Trophoblast cell (in vitro differentiated cells and primary cell): ENCODE results near the gene DDX47.

Experiments used
- DNase-seq, 2 donors: peaks; one replicate each; pipeline ENCODE4 v3.0.0-alpha.2; 2016
- H2AFZ ChIP-seq: 2 replicates; pipeline ENCODE4 v1.6.1; 2013; ENCODE audit warnings: low read length, moderate library complexity, mild to moderate bottlenecking; ENCODE audit not compliant: insufficient read depth, poor library complexity
- H2AK5ac ChIP-seq: 2 replicates; pipeline ENCODE4 v1.6.1; 2013; ENCODE audit warnings: mild to moderate bottlenecking, low read length
- H2BK120ac ChIP-seq: 2 replicates; pipeline ENCODE4 v1.6.1; 2013; ENCODE audit warnings: low read length, mild to moderate bottlenecking, moderate library complexity; ENCODE audit not compliant: insufficient read depth, poor library complexity
- H2BK12ac ChIP-seq: 2 replicates; pipeline ENCODE4 v1.6.1; 2013; ENCODE audit warnings: mild to moderate bottlenecking, low read length, moderate library complexity
- H2BK5ac ChIP-seq: 2 replicates; pipeline ENCODE4 v1.6.1; 2013; ENCODE audit warnings: low read length, low read depth, moderate library complexity, mild to moderate bottlenecking; ENCODE audit not compliant: poor library complexity
- H3K14ac ChIP-seq: 2 replicates; pipeline ENCODE4 v1.6.1; 2013; ENCODE audit warnings: mild to moderate bottlenecking, low read length
- H3K18ac ChIP-seq: 2 replicates; pipeline ENCODE4 v1.6.1; 2013; ENCODE audit warnings: mild to moderate bottlenecking, low read length
- H3K23ac ChIP-seq: 2 replicates; pipeline ENCODE4 v1.6.1; 2013; ENCODE audit warnings: low read length
- H3K27ac ChIP-seq: 2 replicates; pipeline ENCODE4 v1.5.1; 2013; ENCODE audit warnings: low read depth, mild to moderate bottlenecking, inconsistent platforms, low read length, moderate library complexity
- H3K27me3 ChIP-seq: 2 replicates; pipeline ENCODE4 v1.6.1; 2013; ENCODE audit warnings: inconsistent platforms, mild to moderate bottlenecking, low read length, moderate library complexity; ENCODE audit not compliant: insufficient read depth
- H3K36me3 ChIP-seq, 2 experiments: 1 replicate in 1 of 2; 2 replicates in 1 of 2; pipeline ENCODE4 v1.6.1; 2013; ENCODE audit warnings: low read length in 2 of 2, mild to moderate bottlenecking in 2 of 2, moderate library complexity in 1 of 2; ENCODE audit not compliant: insufficient read depth in 2 of 2, control insufficient read depth in 1 of 2
- H3K4ac ChIP-seq: 2 replicates; pipeline ENCODE4 v1.6.1; 2013; ENCODE audit warnings: low read depth, mild to moderate bottlenecking, low read length, moderate library complexity
- H3K4me1 ChIP-seq, 2 experiments: 1 replicate in 1 of 2; 2 replicates in 1 of 2; pipeline ENCODE4 v1.6.1; 2013; ENCODE audit warnings: low read length in 2 of 2, mild to moderate bottlenecking in 2 of 2, moderate library complexity in 1 of 2; ENCODE audit not compliant: insufficient read depth in 2 of 2, control insufficient read depth in 1 of 2
- H3K4me2 ChIP-seq: 2 replicates; pipeline ENCODE4 v1.6.1; 2013; ENCODE audit warnings: inconsistent platforms, mild to moderate bottlenecking, low read length, moderate library complexity
- H3K4me3 ChIP-seq: 2 replicates; pipeline ENCODE4 v1.5.1; 2013; ENCODE audit warnings: mild to moderate bottlenecking, low read depth, low read length, inconsistent platforms
- H3K79me1 ChIP-seq: one replicate; pipeline ENCODE4 v1.6.1; 2013; ENCODE audit warnings: low read length
- H3K79me2 ChIP-seq: 2 replicates; pipeline ENCODE4 v1.6.1; 2013; ENCODE audit warnings: low read length, mild to moderate bottlenecking; ENCODE audit not compliant: control insufficient read depth, insufficient read depth, poor library complexity
- H3K9ac ChIP-seq: 2 replicates; pipeline ENCODE4 v1.6.1; 2013; ENCODE audit warnings: mild to moderate bottlenecking, low read length
- H3K9me3 ChIP-seq: 2 replicates; pipeline ENCODE4 v1.6.1; 2013; ENCODE audit warnings: low read depth, mild to moderate bottlenecking, control low read depth, inconsistent platforms, low read length; ENCODE audit not compliant: insufficient read depth
- H4K12ac ChIP-seq: 2 replicates; pipeline ENCODE4 v1.6.1; 2013; ENCODE audit warnings: low read depth, mild to moderate bottlenecking, low read length, moderate library complexity
- H4K8ac ChIP-seq: 2 replicates; pipeline ENCODE4 v1.6.1; 2013; ENCODE audit warnings: low read depth, mild to moderate bottlenecking, low read length, moderate library complexity
- H4K91ac ChIP-seq: one replicate; pipeline ENCODE4 v1.6.1; 2013; ENCODE audit warnings: low read depth, mild to moderate bottlenecking, low read length, moderate library complexity
- WGBS: extraction: QIAGEN DNeasy Blood & Tissue Kit; methylation state at CpG from one replicate; pipeline ENCODE4 v1.1.7; 2013; ENCODE audit warnings: missing lambda C conversion rate; ENCODE audit not compliant: insufficient read length, insufficient coverage; ENCODE audit errors: extremely low coverage; 5-methylcytosine and 5-hydroxymethylcytosine counted together

DDX47 gene

DNA sequence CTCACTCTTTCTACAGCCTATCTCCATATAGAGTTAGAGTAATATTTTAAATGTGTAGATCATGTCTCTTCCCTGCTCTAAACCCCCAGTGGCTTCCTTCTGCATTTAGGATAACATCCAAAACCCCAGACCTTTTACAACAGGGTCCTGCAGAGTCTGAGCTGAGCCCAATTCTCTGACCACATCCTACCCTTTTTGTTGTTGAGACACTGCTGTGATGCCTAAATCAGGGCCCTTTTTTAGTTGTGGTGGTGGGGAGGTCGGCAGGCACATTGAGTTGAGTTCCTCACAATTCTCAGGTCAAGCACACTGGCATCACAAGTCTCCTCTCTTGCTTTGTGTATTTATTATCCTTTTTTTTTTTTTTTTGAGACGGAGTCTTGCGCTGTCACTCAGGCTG lies 1.8 kb upstream of the DDX47 start:
- no peak overlapping the region for H2BK5ac ChIP-seq
- no CpG with 5 or more reads among the region's 3 CpGs for WGBS
- H3K14ac ChIP-seq = no peak overlapping the region

DNA sequence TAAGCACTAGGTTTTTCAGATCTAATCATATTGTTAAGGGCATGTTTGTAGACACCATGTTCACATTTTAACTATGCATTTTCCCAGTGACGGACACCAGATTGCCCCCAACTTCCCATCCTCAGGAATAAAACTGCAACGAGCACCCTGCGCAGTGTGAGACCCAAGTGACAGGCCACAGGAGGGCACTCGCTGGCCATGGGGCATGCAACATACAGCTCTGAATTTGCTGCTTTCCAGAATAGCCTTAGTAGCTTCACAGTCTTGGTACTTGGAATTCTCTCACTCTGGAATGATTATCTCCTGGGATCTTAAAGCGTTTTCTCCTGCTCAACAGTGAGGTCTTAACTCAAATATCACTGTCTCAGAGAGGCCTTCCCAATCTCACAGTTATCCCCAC lies 972 bp upstream of the DDX47 start:
- no peak overlapping the region for H2AFZ ChIP-seq
- H3K4me2 ChIP-seq = no peak overlapping the region
- no CpG with 5 or more reads among the region's 5 CpGs for WGBS
- H3K79me2 ChIP-seq = peaks cover 3% of the 10 kb centered on the region
- H4K8ac ChIP-seq = no peak overlapping the region
- H4K91ac ChIP-seq = no peak overlapping the region
- H3K27me3 ChIP-seq = no peaks in the 10 kb centered on the region
- H3K9me3 ChIP-seq = no peaks in the 10 kb centered on the region
- H3K14ac ChIP-seq = no peak overlapping the region
- peaks cover 4 to 6% of the 10 kb centered on the region in 2 experiments for H3K4me1 ChIP-seq
- H3K23ac ChIP-seq = no peak overlapping the region
- no peaks in the 10 kb centered on the region for H3K36me3 ChIP-seq
- H2BK5ac ChIP-seq = no peak overlapping the region
- H3K4me3 ChIP-seq = no peak overlapping the region
- DNase-seq = peak in 1 of 2 donors; percentile 53
- no peak overlapping the region for H3K9ac ChIP-seq
- no peak overlapping the region for H2BK12ac ChIP-seq
- H2AK5ac ChIP-seq = no peak overlapping the region
- H4K12ac ChIP-seq = no peak overlapping the region
- H3K4ac ChIP-seq = no peak overlapping the region
- no peak overlapping the region for H2BK120ac ChIP-seq
- peaks cover 4% of the 10 kb centered on the region for H3K79me1 ChIP-seq
- no peak overlapping the region for H3K18ac ChIP-seq
- no peak overlapping the region for H3K27ac ChIP-seq

More for the DNA sequence above, 1.8 kb upstream of the DDX47 start:
- Histone ChIP-seq H3K4me3 (no peak overlapping the region), H3K4me1 (peaks cover 4 to 6% of the 10 kb centered on the region in 2 experiments), H2AK5ac (no peak overlapping the region), H3K4me2 (no peak overlapping the region), H3K9me3 (no peaks in the 10 kb centered on the region), H2BK120ac (no peak overlapping the region), H3K4ac (no peak overlapping the region), H4K12ac (no peak overlapping the region), H3K79me1 (peaks cover 4% of the 10 kb centered on the region), H3K27me3 (no peaks in the 10 kb centered on the region), H2BK12ac (no peak overlapping the region), H3K36me3 (no peaks in the 10 kb centered on the region), H3K27ac (no peak overlapping the region), H4K8ac (no peak overlapping the region), H2AFZ (no peak overlapping the region), H3K9ac (no peak overlapping the region), H4K91ac (no peak overlapping the region), H3K79me2 (peaks cover 3% of the 10 kb centered on the region), H3K23ac (no peak overlapping the region), H3K18ac (no peak overlapping the region)
- no peak for DNase-seq

DNA sequence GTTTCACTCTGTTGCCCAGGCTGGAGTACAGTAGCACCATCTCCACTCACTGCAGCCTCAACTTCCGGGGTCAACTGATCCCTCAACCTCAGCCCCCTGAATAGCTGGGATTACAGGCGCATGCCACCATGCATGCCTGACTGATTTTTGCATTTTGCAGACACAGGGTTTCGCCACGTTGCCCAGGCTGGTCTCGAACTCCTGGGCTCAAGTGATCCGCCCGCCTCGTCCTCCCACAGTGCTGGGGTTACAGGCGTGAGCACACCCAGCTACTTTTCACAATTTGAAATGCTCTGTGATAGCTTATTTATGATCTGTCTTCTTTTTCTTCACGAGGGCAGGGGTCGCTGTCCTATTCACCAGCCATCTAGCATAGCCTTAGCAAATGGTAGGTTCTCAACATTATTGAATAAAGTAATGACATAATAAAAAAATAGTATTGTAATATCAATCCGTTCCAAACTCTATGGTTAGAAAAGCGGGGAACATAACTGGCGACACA lies 477 bp upstream of the DDX47 start:
- peak overlapping the region; percentile 8 for H2BK12ac ChIP-seq
- no peak overlapping the region for H3K4ac ChIP-seq
- H2AFZ ChIP-seq = no peak overlapping the region
- no peak overlapping the region for H3K4me3 ChIP-seq
- H3K9ac ChIP-seq = no peak overlapping the region
- no peak overlapping the region for H4K91ac ChIP-seq
- H3K9me3 ChIP-seq = no peaks in the 10 kb centered on the region
- H3K4me2 ChIP-seq = no peak overlapping the region
- peaks cover 3% of the 10 kb centered on the region for H3K79me2 ChIP-seq
- no peak overlapping the region for H2AK5ac ChIP-seq
- no CpG with 5 or more reads among the region's 14 CpGs for WGBS
- H4K8ac ChIP-seq = peak overlapping the region; percentile 45
- no peak overlapping the region for H2BK5ac ChIP-seq
- H3K79me1 ChIP-seq = peaks cover 4% of the 10 kb centered on the region
- H3K4me1 ChIP-seq = peaks cover 4 to 6% of the 10 kb centered on the region in 2 experiments
- H3K23ac ChIP-seq = no peak overlapping the region
- no peaks in the 10 kb centered on the region for H3K27me3 ChIP-seq
- H3K27ac ChIP-seq = no peak overlapping the region
- H3K14ac ChIP-seq = no peak overlapping the region
- H2BK120ac ChIP-seq = no peak overlapping the region
- DNase-seq = no peak
- no peak overlapping the region for H3K18ac ChIP-seq
- H4K12ac ChIP-seq = no peak overlapping the region
- H3K36me3 ChIP-seq = no peaks in the 10 kb centered on the region

DNA sequence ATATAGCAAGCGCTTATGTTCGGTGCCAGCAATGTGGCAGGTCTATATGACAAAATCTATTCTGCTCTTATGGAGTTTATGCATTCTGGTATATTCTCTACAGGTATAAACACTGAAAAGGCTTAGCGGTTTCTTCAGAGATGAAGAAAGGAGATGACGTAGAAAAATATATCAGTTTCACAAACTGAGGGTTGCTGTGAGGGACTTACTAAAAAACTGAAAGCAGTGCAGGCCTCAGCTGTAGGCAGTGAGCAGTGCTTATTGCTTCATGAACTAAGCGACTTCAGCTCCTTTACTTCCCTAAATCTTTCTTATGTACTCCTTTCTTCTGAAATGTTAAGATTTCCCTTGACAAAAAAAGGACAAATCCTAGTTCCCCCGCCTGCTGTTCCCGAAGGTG lies 4.5 kb downstream of the DDX47 start:
- no peak overlapping the region for H2BK12ac ChIP-seq
- H3K23ac ChIP-seq = no peak overlapping the region
- no peak for DNase-seq
- no peak overlapping the region for H2AFZ ChIP-seq
- H2BK120ac ChIP-seq = no peak overlapping the region
- H2BK5ac ChIP-seq = no peak overlapping the region
- no peak overlapping the region for H2AK5ac ChIP-seq
- H3K27ac ChIP-seq = no peak overlapping the region
- no peak overlapping the region for H3K4me3 ChIP-seq
- no peak overlapping the region for H4K12ac ChIP-seq
- no peak overlapping the region for H3K4ac ChIP-seq
- WGBS = no CpG with 5 or more reads among the region's 7 CpGs
- no peak overlapping the region for H3K18ac ChIP-seq
- H3K79me1 ChIP-seq = peaks cover 12% of the 10 kb centered on the region
- no peak overlapping the region for H3K4me2 ChIP-seq
- no peak overlapping the region for H4K91ac ChIP-seq
- no peaks in the 10 kb centered on the region for H3K9me3 ChIP-seq
- H3K36me3 ChIP-seq = peaks cover 2 to 3% of the 10 kb centered on the region in 2 experiments
- H4K8ac ChIP-seq = no peak overlapping the region
- H3K14ac ChIP-seq = no peak overlapping the region
- no peaks in the 10 kb centered on the region for H3K27me3 ChIP-seq
- H3K9ac ChIP-seq = no peak overlapping the region
- H3K4me1 ChIP-seq = peaks cover 11 to 16% of the 10 kb centered on the region in 2 experiments
- H3K79me2 ChIP-seq = peaks cover 3% of the 10 kb centered on the region
